ENCODE results near the gene SYNGR3.
A peak's percentile ranks its signal among the peaks of the same experiment; 100 is the strongest.

SYNGR3 gene

DNA sequence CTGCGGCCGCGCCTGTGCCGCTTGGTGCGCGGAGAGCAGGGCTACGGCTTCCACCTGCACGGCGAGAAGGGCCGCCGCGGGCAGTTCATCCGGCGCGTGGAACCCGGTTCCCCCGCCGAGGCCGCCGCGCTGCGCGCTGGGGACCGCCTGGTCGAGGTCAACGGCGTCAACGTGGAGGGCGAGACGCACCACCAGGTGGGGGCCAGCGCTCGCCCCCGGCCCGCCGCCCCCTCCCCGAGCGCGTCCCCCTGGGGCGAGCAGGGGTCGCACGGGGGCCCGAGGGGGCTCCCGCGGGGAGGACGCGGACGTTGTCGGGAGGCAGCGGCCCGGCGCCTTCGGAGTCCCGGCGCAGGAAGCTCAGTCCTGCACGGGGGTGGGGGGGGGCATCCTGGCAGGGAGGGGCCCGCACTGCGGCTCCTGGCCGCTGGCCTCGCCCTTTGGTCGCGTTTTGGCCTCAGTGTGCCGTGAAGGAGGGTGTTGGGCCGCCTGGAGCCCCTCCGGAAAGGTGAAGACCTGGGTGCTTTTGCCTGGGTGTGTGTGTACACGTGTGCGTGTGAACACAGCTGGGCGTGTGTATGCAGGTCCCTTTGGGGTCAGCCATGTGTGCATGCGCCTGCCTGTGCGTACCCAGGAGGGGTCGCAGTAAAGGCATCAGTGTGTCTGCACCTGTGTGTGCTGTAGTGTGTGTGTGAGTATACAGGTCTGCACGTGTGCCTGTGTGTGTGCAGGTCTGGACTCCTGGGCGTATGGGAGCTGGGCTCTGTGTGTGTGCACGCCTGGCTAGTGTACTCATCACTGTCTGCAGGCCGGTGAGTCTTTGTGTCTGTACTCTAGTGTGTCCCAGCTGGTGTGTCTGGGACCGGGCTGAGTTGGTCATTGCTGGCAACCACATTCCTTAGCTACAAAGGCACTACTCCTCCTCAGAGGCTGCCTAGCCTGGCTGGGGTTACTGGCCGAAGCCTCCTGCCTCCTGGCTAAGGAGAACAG, 37.5 kb downstream of the SYNGR3 start:
- peak in 1 of 51 donors; percentile 58 for DNase-seq

DNA sequence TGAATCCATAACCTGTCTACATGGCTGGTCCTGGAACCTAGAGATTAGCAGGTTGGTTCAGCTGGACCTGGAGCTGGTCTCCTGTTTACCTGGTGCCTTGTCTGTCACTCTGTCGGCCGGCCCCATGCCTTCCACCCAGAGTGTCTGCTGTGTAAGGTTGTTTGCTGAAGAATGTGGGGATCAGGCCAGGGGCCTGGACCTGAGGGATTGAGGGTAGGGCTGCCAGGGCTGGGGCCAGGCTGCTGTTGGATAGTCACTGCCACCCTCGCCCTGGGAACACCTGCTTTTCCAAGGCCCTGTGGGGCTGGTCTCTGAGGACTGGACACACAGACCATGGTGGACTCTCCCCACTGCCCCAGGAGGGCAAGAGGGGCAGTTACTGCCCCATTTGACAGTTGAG, 38.4 kb downstream of the SYNGR3 start:
- DNase-seq: no peak

- no peak for DNase-seq
These were observed 39.0 kb downstream of the SYNGR3 start for GRCh38 chr16:2028620-2029220.

DNA sequence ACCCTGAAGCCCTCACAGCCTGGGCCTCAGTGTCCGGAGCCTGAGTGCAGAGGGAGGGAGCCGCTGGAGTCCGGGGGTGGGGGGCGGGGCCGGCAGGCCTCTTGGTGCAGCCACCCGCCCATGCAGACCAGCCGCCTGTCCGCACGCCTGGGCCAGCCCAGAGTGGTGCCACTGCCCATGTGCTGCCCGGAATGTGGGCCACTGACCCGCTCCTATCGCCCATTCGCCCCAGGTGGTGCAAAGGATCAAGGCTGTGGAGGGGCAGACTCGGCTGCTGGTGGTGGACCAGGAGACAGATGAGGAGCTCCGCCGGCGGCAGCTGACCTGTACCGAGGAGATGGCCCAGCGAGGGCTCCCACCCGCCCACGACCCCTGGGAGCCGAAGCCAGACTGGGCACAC, 39.6 kb downstream of the SYNGR3 start:
- no peak for DNase-seq

GRCh38 chr16:2030036-2030435, 40.3 kb downstream of the SYNGR3 start:
- no peak for DNase-seq

DNA sequence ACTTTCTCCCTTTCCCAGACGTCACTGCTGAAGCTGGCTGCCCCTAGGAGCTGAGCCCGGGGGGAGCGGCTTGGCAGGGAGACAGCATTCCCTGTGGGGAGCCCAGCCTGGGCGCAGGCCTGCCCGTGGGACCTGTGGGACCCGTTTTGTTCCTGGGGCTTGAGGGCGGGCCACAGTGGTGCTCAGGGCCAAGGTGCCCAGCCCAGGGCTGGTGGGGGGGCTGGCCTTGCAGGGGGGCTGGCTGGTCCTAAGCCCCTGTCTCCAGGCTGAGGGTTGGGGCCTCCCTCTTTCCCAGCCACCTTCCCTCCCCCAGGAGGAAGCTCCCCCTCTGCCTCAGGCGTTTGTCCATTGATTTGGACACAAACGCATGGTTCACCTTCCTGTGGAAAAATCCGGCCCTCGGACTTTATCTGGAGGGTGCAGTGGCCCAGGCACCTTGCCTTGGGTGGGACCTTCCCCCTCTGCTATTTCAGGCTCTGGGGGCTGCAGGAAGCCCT, 41.4 kb downstream of the SYNGR3 start:
- DNase-seq: no peak

DNA sequence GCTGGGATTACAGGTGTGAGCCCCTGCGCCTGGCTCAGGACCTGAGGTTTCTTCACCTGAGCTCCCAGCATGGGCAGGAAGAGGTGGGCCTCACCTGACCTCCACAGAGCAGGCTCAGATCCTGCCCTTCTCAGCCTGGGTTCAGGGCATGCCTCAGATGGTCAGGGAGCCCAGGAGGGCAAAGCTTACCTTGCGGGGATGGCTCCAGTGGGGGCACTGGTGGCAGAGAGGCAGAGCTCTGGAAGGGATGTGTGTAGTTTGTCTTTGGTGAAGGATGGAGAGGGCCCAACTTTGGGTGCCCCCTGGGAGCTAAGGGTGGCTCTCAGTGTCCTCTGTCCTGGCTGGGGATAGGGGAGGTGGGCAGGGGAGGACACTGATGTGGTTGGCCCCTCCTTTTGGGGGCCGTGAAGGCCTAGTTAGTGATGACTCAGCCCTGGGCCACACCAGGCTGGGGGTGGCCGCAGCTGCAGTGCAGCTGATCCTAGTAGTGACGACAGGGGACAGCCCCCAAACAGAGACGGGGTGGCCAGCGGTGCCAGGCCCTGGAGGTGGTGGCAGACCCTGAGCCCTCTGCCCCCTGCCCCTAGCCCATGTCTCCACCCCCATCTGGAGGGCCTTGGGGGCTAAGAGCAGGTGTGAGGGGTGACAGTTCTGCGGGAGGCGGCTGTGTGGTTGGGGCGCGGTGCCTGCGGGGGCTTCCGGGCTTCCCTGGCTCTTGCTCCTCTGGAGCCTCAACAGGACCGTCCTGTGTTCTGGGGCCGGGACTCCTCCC, 42.7 kb downstream of the SYNGR3 start:
- DNase-seq: peak in 27 of 51 donors; percentile 14 to 75 (median 44)

- DNase-seq: peak; percentile 28 to 97 (median 88)
These were observed 43.5 kb downstream of the SYNGR3 start for GRCh38 chr16:2033057-2033908.

GRCh38 chr16:2033909-2034695, 44.3 kb downstream of the SYNGR3 start:
- DNase-seq: peak in 2 of 51 donors; percentile 18 to 38

DNA sequence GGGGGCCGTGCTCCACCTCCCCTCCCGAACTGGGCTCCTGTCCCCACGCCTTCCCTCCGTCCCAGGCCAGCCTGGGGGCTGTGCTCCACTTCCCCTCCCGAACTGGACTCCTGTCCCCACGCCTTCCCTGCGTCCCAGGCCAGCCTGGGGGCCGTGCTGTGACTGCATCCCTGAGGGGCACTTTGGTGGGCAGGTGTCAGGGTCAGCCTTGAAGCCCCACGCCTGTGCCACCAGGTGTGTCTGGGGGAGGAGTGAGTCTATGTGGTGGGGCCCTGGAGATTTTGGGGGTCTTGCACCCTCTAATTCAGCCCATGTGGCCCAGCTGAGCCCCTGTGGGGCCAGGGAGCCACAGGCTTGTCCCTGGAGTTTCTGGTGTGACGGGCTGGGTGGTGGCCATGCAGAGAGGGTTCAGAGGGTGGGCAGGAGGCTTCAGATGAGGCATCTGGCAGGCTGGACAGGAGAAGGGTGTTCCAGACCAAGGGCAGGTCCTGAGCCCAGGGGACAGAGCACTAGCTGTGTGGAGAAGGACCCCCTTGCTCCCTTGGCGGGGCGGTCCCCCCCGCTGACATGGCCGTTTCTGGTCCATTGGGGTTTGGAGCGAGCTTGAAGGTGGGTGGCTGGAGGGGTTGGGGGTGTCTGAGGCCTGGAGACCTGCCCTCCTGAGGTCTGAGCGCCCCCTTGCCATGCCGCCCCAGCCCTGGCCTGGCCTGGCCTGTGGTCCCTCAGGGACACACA, 45.1 kb downstream of the SYNGR3 start:
- no peak for DNase-seq

DNA sequence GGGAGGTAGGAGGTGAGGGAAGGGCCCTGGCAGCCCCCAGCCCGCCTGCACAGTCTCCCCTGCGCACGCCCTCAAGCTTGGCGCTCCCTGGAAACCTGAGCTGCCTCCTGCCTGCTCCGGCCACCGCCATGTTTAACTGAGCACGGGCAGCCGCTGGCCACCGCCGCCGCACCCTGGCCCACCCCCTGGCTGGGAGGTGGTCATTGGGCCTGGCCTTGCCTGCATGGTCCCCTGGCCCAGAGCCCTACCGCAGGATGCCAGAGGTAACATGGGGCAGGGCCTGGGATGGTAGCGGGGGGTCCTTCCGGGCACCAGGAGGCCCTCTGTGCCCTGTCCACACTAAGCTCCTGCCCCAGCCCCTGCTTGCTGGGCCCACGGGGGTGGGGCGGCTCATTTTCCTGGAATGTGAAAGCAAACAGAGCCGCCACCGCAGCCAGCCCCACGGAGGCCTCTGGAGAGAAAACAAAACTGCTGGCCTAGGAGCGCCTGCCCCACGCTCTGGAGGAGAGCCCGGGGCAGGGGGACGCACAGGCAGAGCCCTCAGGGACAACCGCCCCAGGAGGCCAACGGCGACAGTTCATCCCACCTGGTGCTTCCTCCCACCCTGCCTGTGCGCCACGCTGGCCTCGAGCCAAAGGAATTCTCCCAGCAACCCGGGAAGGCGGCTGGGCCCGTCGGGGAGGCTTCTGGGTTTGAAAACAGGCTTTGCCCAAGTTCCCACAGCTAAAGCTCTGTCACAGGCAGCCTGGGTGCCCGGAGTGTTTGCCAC, 45.8 kb downstream of the SYNGR3 start:
- peak in 10 of 51 donors; percentile 4 to 41 (median 20) for DNase-seq

DNA sequence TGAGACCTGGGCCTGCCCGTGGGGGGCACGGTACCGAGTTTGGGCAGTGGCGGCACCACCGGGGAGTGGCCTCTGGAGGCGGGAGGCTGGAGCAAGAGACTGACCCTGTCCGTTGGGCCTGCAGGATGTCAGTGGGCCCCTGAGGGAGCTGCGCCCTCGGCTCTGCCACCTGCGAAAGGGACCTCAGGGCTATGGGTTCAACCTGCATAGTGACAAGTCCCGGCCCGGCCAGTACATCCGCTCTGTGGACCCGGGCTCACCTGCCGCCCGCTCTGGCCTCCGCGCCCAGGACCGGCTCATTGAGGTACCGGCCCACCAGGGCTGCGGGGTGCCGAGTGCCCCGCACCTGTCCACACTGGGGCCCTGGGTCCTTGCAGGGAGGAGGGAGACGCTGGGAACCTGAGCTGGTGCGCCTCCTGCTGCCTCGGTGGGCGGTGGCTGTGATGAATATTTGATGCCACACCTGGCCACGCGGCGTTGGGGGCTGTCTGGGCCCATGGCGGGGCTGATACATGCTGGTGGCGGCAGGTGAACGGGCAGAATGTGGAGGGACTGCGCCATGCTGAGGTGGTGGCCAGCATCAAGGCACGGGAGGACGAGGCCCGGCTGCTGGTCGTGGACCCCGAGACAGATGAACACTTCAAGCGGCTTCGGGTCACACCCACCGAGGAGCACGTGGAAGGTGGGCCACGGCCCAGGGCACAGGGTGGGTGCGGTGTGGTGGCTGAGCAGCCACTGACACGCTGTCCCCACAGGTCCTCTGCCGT, 46.6 kb downstream of the SYNGR3 start:
- no peak for DNase-seq

- DNase-seq: no peak
These were observed 47.3 kb downstream of the SYNGR3 start for GRCh38 chr16:2037115-2037514.

- DNase-seq: no peak
These were observed 48.0 kb downstream of the SYNGR3 start for GRCh38 chr16:2037647-2038381.

GRCh38 chr16:2038382-2039231, 48.8 kb downstream of the SYNGR3 start:
- DNase-seq: no peak
